Tibial nerve (tissue), 4 donors: ENCODE data around the gene CDHR4. TPM values are rescaled to one million over a fixed set of nuclear protein-coding genes. Genes with fewer than 3 reads are reported as not detected.

Experiments
- DNase-seq, 2 donors: peaks; one replicate each; pipeline ENCODE4 v3.0.0-alpha.2; 2019; ENCODE audit warnings: low spot score in 2 of 2
- H3K27ac ChIP-seq, 4 donors: fragments of 200-600 bp; sonication (generic) in 3 of 4; one replicate each; pipeline ENCODE4 v1.5.1; 2017 to 2019; ENCODE audit warnings: mild to moderate bottlenecking in 1 of 4
- H3K27me3 ChIP-seq, 2 donors: fragments of 200-600 bp; sonication (generic) in 1 of 2; one replicate each; pipeline versions ENCODE4 v1.5.1 to v1.6.0; 2017 to 2019
- H3K36me3 ChIP-seq, 3 donors: fragments of 200-600 bp; sonication (generic); one replicate each; pipeline ENCODE4 v1.5.1; 2018 to 2019
- H3K4me1 ChIP-seq, 4 donors: fragments of 200-600 bp; sonication (generic) in 3 of 4; one replicate each; pipeline ENCODE4 v1.5.1; 2017 to 2019
- H3K4me3 ChIP-seq, 4 donors: fragments of 200-600 bp; sonication (generic) in 3 of 4; one replicate each; pipeline ENCODE4 v1.5.1; 2017 to 2019; ENCODE audit warnings: mild to moderate bottlenecking in 1 of 4, moderate library complexity in 1 of 4
- H3K9me3 ChIP-seq, 4 donors: fragments of 200-600 bp; sonication (generic) in 3 of 4; one replicate each; pipeline ENCODE4 v1.5.1; 2017 to 2019
- CTCF ChIP-seq, 5 experiments: fragments of 200-600 bp in 3 of 5; fragments of 450-650 bp in 2 of 5; sonication (generic) in 3 of 5; IDR thresholded peaks; one replicate each; pipeline ENCODE4 v1.5.1; 2016 to 2019; ENCODE audit warnings: antibody characterized with exemption in 5 of 5, mild to moderate bottlenecking in 3 of 5, moderate library complexity in 2 of 5
- EP300 ChIP-seq, 2 donors: sonication (generic); formaldehyde crosslinking; IDR thresholded peaks; one replicate each; pipeline ENCODE4 v1.6.1; 2017; ENCODE audit warnings: antibody characterized with exemption in 2 of 2, mild to moderate bottlenecking in 1 of 2
- POLR2A ChIP-seq, 2 donors: fragments of 450-650 bp; IDR thresholded peaks; one replicate each; pipeline ENCODE4 v1.6.1; 2017; ENCODE audit warnings: antibody characterized with exemption in 2 of 2, mild to moderate bottlenecking in 2 of 2, moderate library complexity in 2 of 2
- WGBS, 2 donors: methylation state at CpG; one replicate each; pipeline ENCODE4 v1.1.5; 2018; 5-methylcytosine and 5-hydroxymethylcytosine counted together
- total RNA-seq, 4 donors: library from RNA; depleted of rRNA; stranded (reverse); fragments of >200 nt; gene quantifications; one replicate each; pipeline ENCODE4 v1.1.0, GENCODE V29; 2016

Gene CDHR4
- total RNA-seq, 4 donors from 2014 or later = 1.3 to 1.4 TPM; not detected in 2

GRCh38 chr3:49805897-49806701 lies 6.4 kb upstream of the CDHR4 start:
- peak overlapping the region in 1 of 4 donors; percentile 96 for H3K4me3 ChIP-seq

GRCh38 chr3:49805367-49805782 lies 5.7 kb upstream of the CDHR4 start:
- Histone ChIP-seq H3K36me3 (peaks cover 0 to 23% (median 0%) of the 10 kb centered on the region in 3 donors), H3K9me3 (no peaks in the 10 kb centered on the region), H3K27me3 (no peaks in the 10 kb centered on the region), H3K4me1 (peaks cover 0 to 55% (median 44%) of the 10 kb centered on the region in 4 donors), H3K4me3 (peak overlapping the region in 1 of 4 donors; percentile 96), H3K27ac (peak overlapping the region; percentile 83 to 93 (median 90))
- DNase-seq = peak; percentile 79 to 83
- 36 to 47% methylated on average over 3 of the region's 3 CpGs for WGBS, 2 donors
- peak; percentile 55 to 90 for TF ChIP-seq EP300 (IDR thresholded peaks at IDR 0.05)
- TF ChIP-seq CTCF (IDR thresholded peaks at IDR 0.05) = no peak
- no peak for TF ChIP-seq POLR2A (IDR thresholded peaks at IDR 0.05)

More at GRCh38 chr3:49805897-49806701, 6.4 kb upstream of the CDHR4 start:
- Histone ChIP-seq H3K36me3 (peaks cover 0 to 30% (median 0%) of the 10 kb centered on the region in 3 donors), H3K9me3 (no peaks in the 10 kb centered on the region), H3K27me3 (no peaks in the 10 kb centered on the region), H3K4me1 (peaks cover 0 to 55% (median 44%) of the 10 kb centered on the region in 4 donors), H3K27ac (peak overlapping the region; percentile 83 to 93 (median 90))
- 28 to 37% methylated on average over 10 to 11 of the region's 11 CpGs for WGBS, 2 donors
- DNase-seq = peak in 1 of 2 donors; percentile 21
- TF ChIP-seq EP300 (IDR thresholded peaks at IDR 0.05) = no peak
- no peak for TF ChIP-seq CTCF (IDR thresholded peaks at IDR 0.05)
- TF ChIP-seq POLR2A (IDR thresholded peaks at IDR 0.05) = no peak

- peak overlapping the region in 3 of 4 donors; percentile 88 to 98 (median 93) for H3K27ac ChIP-seq
- WGBS, 2 donors = 53 to 56% methylated on average over 17 to 24 of the region's 26 CpGs
- TF ChIP-seq POLR2A (IDR thresholded peaks at IDR 0.05) (no peak), CTCF (IDR thresholded peaks at IDR 0.05) (no peak), EP300 (IDR thresholded peaks at IDR 0.05) (no peak)
- H3K36me3 ChIP-seq = peaks cover 0 to 13% (median 0%) of the 10 kb centered on the region in 3 donors
- H3K4me3 ChIP-seq = peak overlapping the region; percentile 71 to 96 (median 88)
- DNase-seq = no peak
- no peaks in the 10 kb centered on the region for H3K9me3 ChIP-seq
- H3K4me1 ChIP-seq = peaks cover 0 to 61% (median 44%) of the 10 kb centered on the region in 4 donors
- no peaks in the 10 kb centered on the region for H3K27me3 ChIP-seq
Observed at GRCh38 chr3:49804141-49805041, 4.7 kb upstream of the CDHR4 start.

- H3K4me1 ChIP-seq = peaks cover 0 to 69% (median 44%) of the 10 kb centered on the region in 4 donors
- TF ChIP-seq EP300 (IDR thresholded peaks at IDR 0.05) (no peak), CTCF (IDR thresholded peaks at IDR 0.05) (peak in 1 of 5 experiments; percentile 13)
- no peaks in the 10 kb centered on the region for H3K9me3 ChIP-seq
- peaks cover 0 to 5% (median 0%) of the 10 kb centered on the region in 3 donors for H3K36me3 ChIP-seq
- WGBS, 2 donors = 2 to 7% methylated on average over 13 to 19 of the region's 41 CpGs
- peak overlapping the region; percentile 86 to 98 (median 92) for H3K27ac ChIP-seq
- no peaks in the 10 kb centered on the region for H3K27me3 ChIP-seq
- no peak for DNase-seq
- H3K4me3 ChIP-seq = peak overlapping the region; percentile 71 to 96 (median 88)
Observed at GRCh38 chr3:49803465-49804140, 3.9 kb upstream of the CDHR4 start.
